Stimulated activated naive B cell treated with anti-CD40 and anti-IgM and Interleukin-4, amounts not matched to agents 10 μg/mL and 1 μg/mL and 100 μg/mL, for 72 hours (primary cell): ENCODE data around the gene MS4A14.
"Not testable (repeated sequence)": the region's sequence is repeated elsewhere in the genome, so short reads cannot be mapped to it uniquely, and the experiment has no call there.

Experiments
- ATAC-seq, 2 donors: fragments of 150-1000 bp; cut with Tn5 transposase; replicated peaks; 2 replicates each; pipeline ENCODE4 v1.10.0; 2021; ENCODE audit warnings: moderate library complexity in 1 of 2
- DNase-seq: peaks from one replicate; pipeline ENCODE4 v3.0.0; 2021
- H3K27ac Mint-ChIP-seq: one replicate; pipeline ENCODE4 v1.8.0; 2022; ENCODE audit warnings: mild to moderate bottlenecking, mixed read lengths
- H3K27me3 Mint-ChIP-seq, 2 donors: one replicate each; pipeline ENCODE4 v1.8.0; 2022; ENCODE audit warnings: mixed read lengths in 2 of 2
- H3K36me3 Mint-ChIP-seq, 2 donors: one replicate each; pipeline ENCODE4 v1.8.0; 2022; ENCODE audit warnings: mixed read lengths in 2 of 2, mild to moderate bottlenecking in 1 of 2
- H3K4me1 Mint-ChIP-seq, 2 donors: one replicate each; pipeline ENCODE4 v1.8.0; 2022; ENCODE audit warnings: mixed read lengths in 2 of 2, mild to moderate bottlenecking in 1 of 2
- H3K4me3 Mint-ChIP-seq, 2 donors: one replicate each; pipeline ENCODE4 v1.8.0; 2022; ENCODE audit warnings: mild to moderate bottlenecking in 2 of 2, mixed read lengths in 2 of 2, moderate library complexity in 1 of 2
- H3K9me3 Mint-ChIP-seq, 2 donors: one replicate each; pipeline ENCODE4 v1.8.0; 2022; ENCODE audit warnings: mixed read lengths in 2 of 2, mild to moderate bottlenecking in 1 of 2

MS4A14 gene

DNA sequence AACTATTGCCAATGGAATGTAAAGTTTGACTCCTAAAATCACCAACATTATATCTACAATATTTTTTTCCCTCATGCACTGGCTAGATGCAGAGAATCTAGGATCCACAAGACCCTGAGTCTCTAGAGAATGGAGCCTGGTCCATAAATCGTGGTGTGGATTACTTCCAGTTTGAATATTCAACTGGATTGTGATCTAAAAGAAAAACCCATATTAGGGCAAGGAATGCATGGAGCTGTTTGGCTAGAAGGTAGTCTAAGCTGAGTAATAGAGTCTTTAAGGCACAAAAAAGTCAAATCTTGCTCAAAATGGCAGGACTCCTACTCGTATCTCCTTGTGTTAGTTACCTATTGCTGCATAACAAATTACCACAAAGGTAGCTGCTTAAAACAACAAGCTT lies 23.8 kb downstream of the MS4A14 start:
- DNase-seq (no peak), ATAC-seq (no peak)
- no peak overlapping the region for H3K27ac Mint-ChIP-seq
- peaks cover 9% of the 10 kb centered on the region in 2 donors for H3K36me3 Mint-ChIP-seq
- H3K9me3 Mint-ChIP-seq: peaks cover 10 to 11% of the 10 kb centered on the region in 2 donors
- no peak overlapping the region for H3K4me3 Mint-ChIP-seq
- H3K27me3 Mint-ChIP-seq: no peaks in the 10 kb centered on the region
- peaks cover 15 to 30% of the 10 kb centered on the region in 2 donors for H3K4me1 Mint-ChIP-seq

- H3K27ac Mint-ChIP-seq: no peak overlapping the region
- H3K36me3 Mint-ChIP-seq: peaks cover 0 to 3% of the 10 kb centered on the region in 2 donors
- peaks cover 4 to 6% of the 10 kb centered on the region in 2 donors for H3K9me3 Mint-ChIP-seq
- H3K27me3 Mint-ChIP-seq: no peaks in the 10 kb centered on the region
- H3K4me1 Mint-ChIP-seq: peaks cover 9% of the 10 kb centered on the region in 2 donors
- no peak for DNase-seq
- no peak overlapping the region for H3K4me3 Mint-ChIP-seq
- ATAC-seq: no peak
These were observed 26.4 kb downstream of the MS4A14 start for GRCh38 chr11:60422609-60423008.

GRCh38 chr11:60428517-60428916 lies 32.3 kb downstream of the MS4A14 start:
- Mint-ChIP-seq H3K36me3 (no peaks in the 10 kb centered on the region), H3K4me1 (peaks cover 13 to 17% of the 10 kb centered on the region in 2 donors), H3K27ac (no peak overlapping the region), H3K27me3 (no peaks in the 10 kb centered on the region), H3K4me3 (no peak overlapping the region), H3K9me3 (peaks cover 0 to 3% of the 10 kb centered on the region in 2 donors)
- ATAC-seq (peak in 1 of 2 donors; percentile 14), DNase-seq (no peak)

DNA sequence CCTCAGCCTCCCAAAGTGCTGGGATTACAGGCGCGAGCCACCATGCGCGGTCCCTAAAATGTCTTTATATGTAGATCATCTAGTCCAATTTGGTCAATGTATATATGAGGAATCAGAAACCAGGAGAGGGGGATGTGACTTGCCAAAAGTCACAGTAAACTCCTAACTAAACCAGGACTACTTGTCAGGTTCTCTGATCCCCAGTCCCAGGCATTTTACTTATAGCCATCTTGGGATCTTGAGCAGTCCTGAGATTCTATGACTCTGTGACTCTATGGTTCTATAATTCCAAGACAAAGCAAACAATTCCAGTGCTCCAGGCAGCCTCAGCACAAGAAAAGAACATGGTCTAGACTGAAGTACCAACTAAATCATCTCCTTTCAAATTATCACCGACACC lies 33.0 kb downstream of the MS4A14 start, which contains the start of gene MS4A5:
MS4A5 (plus strand) TSS at position 301 of the 400 bp plus-strand sequence. CDS start 103 bp downstream, outside the sequence.
- Mint-ChIP-seq H3K36me3 (no peaks in the 10 kb centered on the region), H3K27me3 (no peaks in the 10 kb centered on the region), H3K27ac (no peak within 1 kb of the TSS), H3K4me1 (peaks cover 15 to 24% of the 10 kb centered on the region in 2 donors), H3K4me3 (no peak within 1 kb of the TSS), H3K9me3 (peaks cover 0 to 3% of the 10 kb centered on the region in 2 donors)
- no peak for DNase-seq
- no peak for ATAC-seq

DNA sequence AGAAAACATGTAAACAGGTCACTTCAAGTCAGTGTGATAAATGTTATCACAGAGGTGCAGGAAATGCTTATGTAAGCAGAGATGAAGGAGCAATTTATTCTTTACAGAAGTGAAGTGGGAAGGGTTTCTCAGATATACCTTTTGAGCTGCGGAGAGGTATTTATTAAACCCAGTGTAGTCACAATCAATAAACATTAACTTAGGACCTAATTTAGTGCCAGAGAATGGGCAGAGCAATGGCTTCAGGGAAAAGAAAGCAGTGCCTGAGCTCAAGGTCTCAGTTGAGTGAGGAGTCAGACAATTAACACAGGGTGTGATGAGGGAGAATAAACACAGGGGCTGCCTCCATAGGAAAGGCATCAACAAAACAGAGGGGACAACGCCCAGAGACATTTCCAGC lies 35.0 kb downstream of the MS4A14 start:
- Mint-ChIP-seq H3K36me3 (no peaks in the 10 kb centered on the region), H3K4me1 (peaks cover 12 to 26% of the 10 kb centered on the region in 2 donors), H3K27ac (no peak overlapping the region), H3K27me3 (no peaks in the 10 kb centered on the region), H3K4me3 (no peak overlapping the region), H3K9me3 (peaks cover 0 to 3% of the 10 kb centered on the region in 2 donors)
- no peak for DNase-seq
- no peak for ATAC-seq

DNA sequence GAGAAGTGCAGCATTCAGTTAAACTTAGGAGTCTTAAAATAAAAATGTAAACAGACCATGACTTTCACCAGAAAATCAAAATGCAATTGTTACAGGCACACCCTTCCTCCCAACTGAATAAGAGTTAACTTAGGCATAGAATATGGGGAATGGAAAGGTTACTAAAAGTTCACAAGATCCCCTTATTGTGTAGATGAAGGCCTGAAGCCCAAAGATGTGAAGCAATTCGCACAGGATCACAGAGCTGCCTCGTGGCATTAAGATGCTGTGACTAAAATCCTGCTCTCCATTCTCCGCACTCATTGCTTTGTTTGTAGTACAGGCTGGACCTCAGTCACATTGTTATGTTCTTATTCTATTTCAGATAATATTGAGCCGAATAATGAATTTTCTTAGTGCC lies 37.1 kb downstream of the MS4A14 start:
- peaks cover 9 to 20% of the 10 kb centered on the region in 2 donors for H3K4me1 Mint-ChIP-seq
- no peak overlapping the region for H3K4me3 Mint-ChIP-seq
- ATAC-seq (no peak), DNase-seq (no peak)
- H3K27ac Mint-ChIP-seq: no peak overlapping the region
- H3K27me3 Mint-ChIP-seq: no peaks in the 10 kb centered on the region
- peaks cover 0 to 3% of the 10 kb centered on the region in 2 donors for H3K9me3 Mint-ChIP-seq
- no peaks in the 10 kb centered on the region for H3K36me3 Mint-ChIP-seq

DNA sequence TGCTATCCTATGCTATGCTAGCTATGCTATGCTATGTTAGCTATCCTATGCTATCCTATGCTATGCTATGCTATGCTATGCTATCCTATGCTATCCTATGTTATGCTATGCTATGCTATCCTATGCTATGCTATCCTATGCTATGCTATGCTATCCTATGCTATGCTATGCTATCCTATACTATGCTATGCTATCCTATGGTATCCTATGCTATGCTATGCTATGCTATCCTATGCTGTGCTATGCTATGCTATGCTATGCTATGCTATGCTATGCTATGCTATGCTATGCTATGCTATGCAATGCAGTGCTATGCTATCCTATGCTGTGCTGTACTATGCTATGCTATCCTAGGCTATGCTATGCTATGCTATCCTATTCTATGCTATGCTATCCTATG lies 50.8 kb downstream of the MS4A14 start:
- no peaks in the 10 kb centered on the region for H3K9me3 Mint-ChIP-seq
- peak overlapping the region; percentile 44 for H3K27ac Mint-ChIP-seq
- DNase-seq (no peak), ATAC-seq (no peak)
- no peaks in the 10 kb centered on the region for H3K27me3 Mint-ChIP-seq
- H3K36me3 Mint-ChIP-seq: no peaks in the 10 kb centered on the region
- peaks cover 27 to 59% of the 10 kb centered on the region in 2 donors for H3K4me1 Mint-ChIP-seq
- H3K4me3 Mint-ChIP-seq: no peak overlapping the region

DNA sequence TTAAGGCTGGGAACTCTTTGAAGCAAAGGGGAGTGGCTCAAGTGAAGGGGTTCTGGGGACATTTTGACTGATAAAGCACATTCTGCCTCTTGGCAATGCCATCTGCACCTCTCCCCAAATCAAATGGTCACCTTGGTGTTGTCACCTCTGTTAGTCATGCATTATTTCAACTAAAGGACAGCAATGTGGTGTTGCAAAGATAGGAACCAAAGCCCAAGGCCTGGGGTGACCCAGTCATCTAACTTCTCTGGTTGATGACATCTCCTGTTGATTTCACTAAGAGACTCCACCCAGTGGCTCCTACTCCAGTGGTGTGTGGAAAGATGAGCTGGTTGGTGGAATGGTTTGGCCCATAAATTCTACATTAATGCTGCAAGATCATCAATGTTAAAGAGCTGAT lies 51.6 kb downstream of the MS4A14 start:
- DNase-seq: no peak
- no peaks in the 10 kb centered on the region for H3K9me3 Mint-ChIP-seq
- no peaks in the 10 kb centered on the region for H3K36me3 Mint-ChIP-seq

GRCh38 chr11:60451185-60451584 lies 54.9 kb downstream of the MS4A14 start:
- peaks cover 35 to 58% of the 10 kb centered on the region in 2 donors for H3K4me1 Mint-ChIP-seq
- not testable (repeated sequence) for H3K27ac Mint-ChIP-seq, H3K27me3 Mint-ChIP-seq, H3K4me3 Mint-ChIP-seq, ATAC-seq, H3K36me3 Mint-ChIP-seq, DNase-seq, H3K9me3 Mint-ChIP-seq

More for the DNA sequence above, 51.6 kb downstream of the MS4A14 start:
- no peak overlapping the region for H3K4me3 Mint-ChIP-seq
- H3K27me3 Mint-ChIP-seq: no peaks in the 10 kb centered on the region
- ATAC-seq: no peak
- peaks cover 24 to 52% of the 10 kb centered on the region in 2 donors for H3K4me1 Mint-ChIP-seq
- no peak overlapping the region for H3K27ac Mint-ChIP-seq

- H3K4me3 Mint-ChIP-seq: peak overlapping the region; percentile 44 to 61
- no peak for DNase-seq
- ATAC-seq: no peak
- H3K36me3 Mint-ChIP-seq: peaks cover 24 to 36% of the 10 kb centered on the region in 2 donors
- no peaks in the 10 kb centered on the region for H3K27me3 Mint-ChIP-seq
- H3K9me3 Mint-ChIP-seq: no peaks in the 10 kb centered on the region
- peak overlapping the region; percentile 91 for H3K27ac Mint-ChIP-seq
- H3K4me1 Mint-ChIP-seq: peaks cover 31 to 38% of the 10 kb centered on the region in 2 donors
These were observed 58.0 kb downstream of the MS4A14 start for GRCh38 chr11:60454212-60454611.

DNA sequence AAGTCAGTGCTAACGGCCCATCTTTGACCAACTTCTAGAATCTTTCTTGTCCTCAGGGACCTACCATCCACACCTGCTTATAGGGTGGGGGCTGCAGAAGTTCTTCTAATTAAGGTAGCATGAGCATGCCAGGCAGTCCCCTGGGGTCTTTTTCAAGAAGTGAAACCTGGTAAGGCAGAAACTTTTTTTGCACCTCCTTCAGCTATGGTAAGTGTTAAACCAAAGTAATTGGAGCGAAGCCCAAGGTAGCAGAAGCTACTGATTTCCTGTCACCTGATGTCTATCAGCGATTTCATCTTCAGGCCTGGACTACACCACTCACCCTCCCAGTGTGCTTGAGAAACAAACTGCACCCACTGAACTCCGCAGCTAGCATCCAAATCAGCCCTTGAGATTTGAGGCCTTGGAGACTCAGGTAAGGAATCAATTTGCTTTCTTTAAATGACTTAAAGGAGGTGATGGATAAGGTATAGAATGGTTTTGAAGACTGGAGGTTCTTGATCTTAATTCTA lies 59.3 kb downstream of the MS4A14 start, which contains the start of gene MS4A1:
MS4A1 (plus strand) TSS at position 317 of the 512 bp plus-strand sequence. CDS start 6,528 bp downstream, outside the sequence.
- H3K27me3 Mint-ChIP-seq: no peaks in the 10 kb centered on the region
- peak within 1 kb of the TSS; percentile 91 for H3K27ac Mint-ChIP-seq
- DNase-seq: peak; percentile 92

DNA sequence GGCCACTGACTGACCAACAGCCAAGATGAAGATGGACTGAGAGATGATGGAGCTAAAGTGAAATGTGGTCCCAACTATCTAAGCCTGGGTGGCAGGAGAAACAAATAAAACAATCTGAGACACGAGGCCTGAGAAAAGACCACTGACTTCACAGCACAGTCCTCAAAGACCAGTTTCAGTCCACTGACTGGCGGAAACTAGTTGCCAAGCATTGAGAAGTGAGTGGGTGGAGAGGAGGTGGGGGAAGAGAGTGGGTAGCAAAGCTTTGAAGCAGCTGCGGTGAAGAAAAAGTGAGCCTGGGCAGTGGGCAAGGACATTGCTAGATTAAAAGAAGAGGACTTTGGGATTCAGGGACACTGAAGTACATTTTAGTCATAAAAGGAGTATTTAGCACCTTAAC lies 61.3 kb downstream of the MS4A14 start:
- Mint-ChIP-seq H3K9me3 (no peaks in the 10 kb centered on the region), H3K27me3 (no peaks in the 10 kb centered on the region), H3K4me1 (peaks cover 40 to 64% of the 10 kb centered on the region in 2 donors), H3K27ac (peak overlapping the region; percentile 91), H3K36me3 (peaks cover 47 to 64% of the 10 kb centered on the region in 2 donors), H3K4me3 (peak overlapping the region; percentile 94 to 96)
- DNase-seq (peak; percentile 52), ATAC-seq (peak; percentile 24 to 37)

More for the DNA sequence above, 59.3 kb downstream of the MS4A14 start, which contains the start of gene MS4A1:
- no peaks in the 10 kb centered on the region for H3K9me3 Mint-ChIP-seq
- H3K36me3 Mint-ChIP-seq: peaks cover 37 to 48% of the 10 kb centered on the region in 2 donors
- peak; percentile 88 to 90 for ATAC-seq
- H3K4me1 Mint-ChIP-seq: peaks cover 35 to 46% of the 10 kb centered on the region in 2 donors
- peak within 1 kb of the TSS; percentile 94 to 96 for H3K4me3 Mint-ChIP-seq

DNA sequence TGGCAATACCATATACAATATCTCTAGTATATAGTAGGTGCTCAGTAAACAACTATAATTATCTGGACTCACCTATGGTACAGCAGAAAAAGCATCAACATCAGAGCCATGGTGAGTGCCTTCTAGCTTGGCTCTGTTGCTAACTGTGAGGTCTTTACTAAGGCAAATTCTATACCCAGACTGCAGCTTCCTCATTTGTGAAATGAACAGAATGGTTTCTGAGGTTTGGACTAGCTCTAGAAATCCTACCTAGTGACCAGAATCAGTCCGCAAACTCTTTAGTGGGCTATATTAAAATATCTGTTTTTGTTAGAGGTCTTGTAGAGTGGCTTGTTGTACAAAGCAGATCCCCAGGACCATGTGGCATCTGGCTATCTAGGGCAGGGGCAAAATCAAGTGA lies 63.1 kb downstream of the MS4A14 start:
- H3K27me3 Mint-ChIP-seq: no peaks in the 10 kb centered on the region
- ATAC-seq (no peak), DNase-seq (no peak)
- H3K4me1 Mint-ChIP-seq: peaks cover 37 to 63% of the 10 kb centered on the region in 2 donors
- peaks cover 63 to 82% of the 10 kb centered on the region in 2 donors for H3K36me3 Mint-ChIP-seq
- H3K9me3 Mint-ChIP-seq: no peaks in the 10 kb centered on the region
- H3K4me3 Mint-ChIP-seq: peak overlapping the region; percentile 83 to 86
- peak overlapping the region; percentile 88 for H3K27ac Mint-ChIP-seq
